NCI-H748 treated with DMSO at 0.1 percent for 48 hours (cell line): ENCODE data around the gene SSTR4.
"Not testable (repeated sequence)": the region's sequence is repeated elsewhere in the genome, so short reads cannot be mapped to it uniquely, and the experiment has no call there.

Experiments
- DNase-seq: peaks from one replicate; lab custom pipeline; 2025; lab: John Stamatoyannopoulos, UW

Gene SSTR4

GRCh38 chr20:23018432-23018831, 16.7 kb upstream of the SSTR4 start:
- no peak for DNase-seq

DNA sequence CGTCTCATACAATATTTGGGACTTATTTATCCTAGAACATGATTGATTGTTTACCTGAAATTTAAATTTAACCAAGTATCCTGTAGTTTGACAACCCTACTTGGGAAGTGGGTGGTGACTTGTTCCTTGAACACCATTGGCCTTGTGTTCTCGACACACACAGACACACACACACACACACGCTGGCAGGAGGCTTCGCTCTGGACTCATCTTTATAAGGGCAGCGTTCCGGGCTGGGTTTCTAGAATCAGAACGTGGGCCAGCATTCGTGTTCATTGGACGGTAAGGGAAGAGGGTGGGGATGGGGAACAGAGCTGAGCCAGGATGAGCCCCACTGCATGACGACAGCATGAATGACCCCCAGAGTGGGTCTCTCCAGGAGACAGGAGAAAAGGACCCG, 16.2 kb upstream of the SSTR4 start:
- DNase-seq: no peak

GRCh38 chr20:23019403-23019802, 15.7 kb upstream of the SSTR4 start:
- DNase-seq: no peak

GRCh38 chr20:23020230-23021018, 14.7 kb upstream of the SSTR4 start:
- no peak for DNase-seq

- DNase-seq: no peak
These were observed 13.6 kb upstream of the SSTR4 start for GRCh38 chr20:23021541-23021940.

DNA sequence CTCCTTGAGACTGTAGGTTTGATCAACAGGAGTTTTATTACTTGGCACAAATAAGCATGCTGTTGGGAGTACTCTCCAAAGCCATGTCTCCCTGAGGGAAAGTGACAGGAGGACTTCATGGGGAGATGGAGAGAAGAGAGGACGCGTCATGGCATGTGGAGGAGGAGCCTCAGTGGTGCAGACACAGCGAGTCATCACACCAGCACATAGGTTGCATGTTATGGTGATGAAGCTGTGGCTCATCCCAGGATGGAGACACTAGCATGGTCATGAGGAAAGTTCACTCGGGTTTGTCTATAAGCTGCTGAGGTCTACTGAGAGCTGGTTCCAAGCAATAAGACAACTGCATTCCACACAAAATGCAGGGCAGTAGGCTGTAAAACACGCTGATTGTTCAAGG, 13.2 kb upstream of the SSTR4 start:
- DNase-seq: no peak

- no peak for DNase-seq
These were observed 12.3 kb upstream of the SSTR4 start for GRCh38 chr20:23022849-23023248.

DNA sequence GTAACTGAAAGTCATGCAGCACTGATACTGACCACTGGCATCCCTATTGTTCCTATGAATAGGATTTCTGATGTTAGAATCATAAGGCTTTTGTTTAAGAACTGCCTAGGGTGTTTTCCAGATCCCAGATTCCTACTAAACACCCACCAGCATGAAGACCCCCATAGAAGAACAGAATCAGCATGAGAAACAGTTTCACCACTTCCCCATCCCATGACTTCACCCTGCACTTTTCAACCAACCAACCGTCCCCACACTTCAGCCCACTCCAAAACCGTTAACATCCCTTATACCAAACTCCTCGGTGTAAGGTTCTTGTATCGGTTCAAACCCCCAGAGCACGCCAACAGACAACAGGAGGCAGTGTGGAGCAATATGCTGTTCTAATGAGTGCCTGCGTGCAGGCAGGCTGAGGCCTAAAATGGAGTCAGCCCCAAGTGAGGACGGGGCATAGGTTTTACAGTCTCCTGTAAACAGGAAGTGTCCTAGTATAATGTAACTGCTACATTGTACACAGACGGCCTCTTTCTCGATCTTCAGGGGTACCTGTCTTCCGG, 11.4 kb upstream of the SSTR4 start:
- no peak for DNase-seq

DNA sequence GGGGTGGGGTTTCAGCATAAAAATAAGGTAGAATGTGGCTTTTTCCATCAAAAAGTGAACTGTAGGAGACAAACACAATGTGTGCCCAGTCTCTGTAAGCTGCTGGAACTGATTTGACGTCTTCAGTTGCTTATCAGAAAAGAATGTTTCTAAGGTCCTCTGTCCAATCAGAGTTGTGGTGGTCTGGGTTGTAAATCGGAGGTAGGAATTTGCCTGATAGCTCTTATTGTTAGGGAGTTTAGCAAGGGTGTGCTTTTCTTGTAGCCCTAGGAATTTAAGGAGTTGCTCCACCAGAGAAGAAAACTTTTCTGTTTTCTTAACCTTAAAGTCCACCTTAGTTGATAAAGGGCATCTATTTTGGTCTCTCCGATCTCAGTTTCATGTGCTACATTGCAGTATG, 10.4 kb upstream of the SSTR4 start:
- no peak for DNase-seq

DNA sequence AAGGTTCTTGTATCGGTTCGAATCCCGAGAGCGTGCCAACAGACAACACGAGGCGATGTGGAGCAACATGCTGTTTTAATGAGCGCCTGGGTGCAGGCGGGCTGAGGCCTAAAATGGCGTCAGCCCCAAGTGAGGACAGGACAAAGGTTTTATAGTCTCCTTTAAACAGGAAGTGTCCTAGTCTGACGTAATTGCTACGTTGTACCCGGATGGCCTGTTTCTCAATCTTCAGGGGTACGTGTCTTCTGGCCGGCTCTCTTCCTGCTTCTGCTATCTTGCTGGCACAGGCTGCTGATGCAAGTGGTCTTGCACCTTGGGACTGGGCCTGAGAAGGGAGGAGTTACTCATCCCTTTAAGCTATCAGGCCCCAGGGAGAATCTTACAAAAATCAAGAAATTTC, 9.6 kb upstream of the SSTR4 start:
- DNase-seq: not testable (repeated sequence)

- DNase-seq: no peak
These were observed 7.4 kb upstream of the SSTR4 start for GRCh38 chr20:23027721-23028120.

DNA sequence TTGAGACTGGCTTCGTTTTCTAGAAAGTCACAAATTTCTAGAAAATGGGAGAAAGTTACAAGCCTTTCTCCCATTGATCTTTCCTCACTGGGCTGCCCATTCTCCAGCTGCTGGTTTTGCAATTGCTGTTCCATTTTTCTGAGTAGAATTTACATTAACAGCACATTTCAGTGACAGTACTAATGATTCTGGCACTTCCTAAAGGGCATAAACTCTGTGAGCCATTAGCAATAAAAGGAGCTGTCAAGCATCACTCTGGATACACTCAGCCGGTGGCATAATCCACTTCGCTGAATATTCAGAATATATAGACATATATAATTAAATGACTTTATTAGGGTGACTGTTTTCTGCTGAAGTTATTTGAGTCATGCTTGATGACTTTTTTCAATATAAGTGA, 6.7 kb upstream of the SSTR4 start:
- DNase-seq: no peak

DNA sequence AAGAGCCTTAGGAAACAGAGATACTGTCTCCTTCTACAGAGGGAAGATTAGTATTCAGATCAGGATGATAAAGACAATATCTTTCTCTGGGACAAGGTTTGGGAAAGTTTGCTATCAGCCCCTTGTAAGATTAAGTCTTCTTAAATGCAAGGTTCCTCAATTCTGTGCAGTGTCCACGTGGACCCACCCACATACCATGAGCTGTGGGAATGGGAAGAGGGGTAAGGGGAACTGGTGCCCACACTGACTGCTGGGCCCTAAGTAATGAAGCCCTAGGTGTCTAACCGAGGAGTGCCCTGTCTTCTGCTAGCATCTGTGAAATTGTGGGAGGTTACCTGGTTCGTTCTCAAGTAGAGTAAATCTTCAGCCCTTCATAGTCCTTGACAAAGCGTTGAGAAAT, 5.8 kb upstream of the SSTR4 start:
- no peak for DNase-seq

DNA sequence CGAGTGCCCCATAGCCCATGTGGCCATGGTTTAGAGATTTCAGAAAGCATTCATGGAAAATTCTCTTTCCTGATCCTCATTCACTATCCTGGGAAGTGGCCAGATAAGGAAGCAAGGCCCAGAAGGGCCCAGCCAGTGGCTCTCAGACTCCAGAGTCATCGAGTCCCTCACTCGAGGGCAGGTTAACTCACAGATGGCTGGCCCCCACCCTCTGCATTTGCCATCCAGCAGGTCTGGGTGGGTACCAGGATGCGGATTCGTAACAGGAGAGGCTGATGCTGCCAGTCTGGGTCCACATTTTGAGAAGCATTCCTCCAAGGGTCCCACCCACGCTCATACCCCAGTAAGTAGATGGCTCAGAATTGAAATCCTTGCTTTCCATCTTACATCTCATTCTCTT, 3.8 kb upstream of the SSTR4 start:
- DNase-seq: no peak

DNA sequence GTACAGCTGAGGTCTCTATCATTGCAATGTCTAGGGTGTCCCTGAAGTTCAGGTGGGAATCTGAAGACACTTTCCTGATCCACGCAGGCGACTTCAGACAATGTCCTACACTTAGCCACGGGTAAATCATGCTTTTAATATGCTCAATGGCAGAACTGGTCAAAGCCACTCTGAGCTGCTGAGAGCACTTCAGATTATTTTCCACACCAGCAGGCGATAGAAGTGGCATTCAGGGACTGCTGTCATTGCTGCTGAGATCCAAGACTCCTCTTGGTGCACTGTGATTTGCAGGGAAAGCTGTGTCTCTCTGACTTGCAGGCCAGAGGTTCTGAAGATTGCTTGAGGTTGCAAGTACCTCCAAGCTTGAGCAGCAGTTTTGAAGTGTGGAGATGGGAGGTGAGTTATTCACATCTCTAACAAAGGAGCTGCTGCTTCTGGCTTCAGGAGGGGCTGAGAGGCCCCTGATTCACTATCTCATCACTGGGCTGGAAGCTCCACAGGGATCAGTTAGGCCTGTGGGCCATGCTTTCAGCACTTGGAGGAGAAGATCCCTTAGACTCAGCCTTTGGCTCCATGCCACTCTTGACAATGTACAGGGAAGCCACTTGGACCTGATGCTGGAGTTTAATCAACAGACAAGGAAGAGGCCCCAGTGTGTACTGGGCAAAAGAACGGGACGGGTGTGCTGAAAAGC, 2.9 kb upstream of the SSTR4 start:
- DNase-seq: no peak

DNA sequence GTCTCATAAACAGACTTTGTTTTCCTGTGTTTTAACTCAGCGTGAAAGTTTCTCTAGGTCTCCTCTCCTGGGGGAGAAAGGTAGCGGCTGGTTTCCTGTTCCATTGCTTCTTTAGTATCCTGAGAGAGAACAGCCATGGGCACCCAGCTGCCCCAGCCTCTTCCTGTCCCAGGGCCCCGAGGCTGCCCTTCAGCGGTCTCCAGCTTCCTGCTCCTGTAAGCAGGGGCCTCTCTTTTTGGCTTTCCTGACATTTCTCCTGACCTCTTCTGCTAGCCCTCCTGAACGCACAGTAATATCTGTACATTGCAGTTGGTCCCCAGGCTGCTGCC, 2.4 kb upstream of the SSTR4 start:
- DNase-seq: no peak

- no peak for DNase-seq
These were observed 1.2 kb upstream of the SSTR4 start for GRCh38 chr20:23033918-23034317.

DNA sequence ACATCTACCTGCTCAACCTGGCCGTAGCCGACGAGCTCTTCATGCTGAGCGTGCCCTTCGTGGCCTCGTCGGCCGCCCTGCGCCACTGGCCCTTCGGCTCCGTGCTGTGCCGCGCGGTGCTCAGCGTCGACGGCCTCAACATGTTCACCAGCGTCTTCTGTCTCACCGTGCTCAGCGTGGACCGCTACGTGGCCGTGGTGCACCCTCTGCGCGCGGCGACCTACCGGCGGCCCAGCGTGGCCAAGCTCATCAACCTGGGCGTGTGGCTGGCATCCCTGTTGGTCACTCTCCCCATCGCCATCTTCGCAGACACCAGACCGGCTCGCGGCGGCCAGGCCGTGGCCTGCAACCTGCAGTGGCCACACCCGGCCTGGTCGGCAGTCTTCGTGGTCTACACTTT, 619 bp downstream of the SSTR4 start:
- no peak for DNase-seq

DNA sequence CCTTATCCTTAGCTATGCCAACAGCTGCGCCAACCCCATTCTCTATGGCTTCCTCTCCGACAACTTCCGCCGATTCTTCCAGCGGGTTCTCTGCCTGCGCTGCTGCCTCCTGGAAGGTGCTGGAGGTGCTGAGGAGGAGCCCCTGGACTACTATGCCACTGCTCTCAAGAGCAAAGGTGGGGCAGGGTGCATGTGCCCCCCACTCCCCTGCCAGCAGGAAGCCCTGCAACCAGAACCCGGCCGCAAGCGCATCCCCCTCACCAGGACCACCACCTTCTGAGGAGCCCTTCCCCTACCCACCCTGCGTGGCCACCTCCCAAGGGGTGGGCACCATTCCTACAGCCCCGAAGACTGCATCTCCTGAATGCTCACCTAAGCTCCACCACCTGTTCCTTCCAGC, 1.3 kb downstream of the SSTR4 start:
- no peak for DNase-seq

- no peak for DNase-seq
These were observed 1.9 kb downstream of the SSTR4 start for GRCh38 chr20:23037017-23037481.

- DNase-seq: no peak
These were observed 4.2 kb downstream of the SSTR4 start for GRCh38 chr20:23039136-23039875.

DNA sequence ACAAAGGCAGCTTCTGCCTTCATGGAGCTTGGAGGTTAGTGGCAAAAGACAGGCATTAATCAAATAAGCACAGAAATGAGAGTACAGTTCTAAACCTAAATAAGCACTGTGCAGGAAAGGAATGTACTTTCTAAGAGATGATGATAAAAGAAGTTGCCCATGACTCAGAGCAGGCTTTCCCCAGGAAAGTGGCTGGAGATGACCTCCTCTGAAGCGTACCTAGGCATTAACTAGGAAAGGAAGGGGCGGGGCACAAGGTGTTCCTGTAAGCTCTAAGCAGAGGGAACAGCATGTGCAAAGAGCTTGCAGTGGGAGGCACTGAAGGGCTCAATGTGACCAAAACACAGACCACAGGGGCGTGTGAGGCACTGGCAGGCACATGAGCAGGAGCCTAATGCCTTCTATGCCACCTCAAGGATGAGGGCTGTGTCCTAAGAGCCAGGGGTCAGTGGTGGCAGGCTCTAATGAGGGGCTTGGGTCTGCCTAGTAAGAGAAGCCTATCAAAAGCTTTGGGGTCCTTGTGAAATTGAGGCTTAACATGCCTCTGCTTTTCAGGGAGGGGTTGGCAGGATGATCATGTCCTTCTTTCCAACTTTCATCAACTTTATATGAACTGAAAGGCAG, 4.9 kb downstream of the SSTR4 start:
- DNase-seq: no peak
